GDM1 (cell line): ENCODE data around the gene ACTRT2.

Experiments
- DNase-seq: peaks from one replicate; lab custom pipeline; 2025; lab: John Stamatoyannopoulos, UW

The ACTRT2 gene

DNA sequence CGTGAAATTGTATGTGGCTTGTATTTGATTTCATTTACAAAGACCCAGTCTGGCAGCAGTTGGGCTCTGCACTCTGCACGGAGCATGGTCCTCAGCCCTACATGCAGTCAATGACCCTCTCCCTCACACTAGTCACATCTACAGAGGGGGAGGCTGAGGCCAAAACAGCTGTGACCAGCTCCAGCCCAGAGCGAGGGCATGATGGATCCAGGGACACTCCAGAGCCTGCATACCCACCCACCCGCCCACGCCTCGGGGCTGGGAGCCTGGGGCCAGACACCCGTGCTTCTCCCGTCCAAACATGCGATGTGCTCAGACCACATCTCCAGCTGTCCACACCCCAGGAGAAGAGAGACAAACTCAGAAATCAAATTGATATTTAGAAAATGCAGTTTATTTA is 33.8 kb downstream of the ACTRT2 start:
- DNase-seq, result no peak

DNA sequence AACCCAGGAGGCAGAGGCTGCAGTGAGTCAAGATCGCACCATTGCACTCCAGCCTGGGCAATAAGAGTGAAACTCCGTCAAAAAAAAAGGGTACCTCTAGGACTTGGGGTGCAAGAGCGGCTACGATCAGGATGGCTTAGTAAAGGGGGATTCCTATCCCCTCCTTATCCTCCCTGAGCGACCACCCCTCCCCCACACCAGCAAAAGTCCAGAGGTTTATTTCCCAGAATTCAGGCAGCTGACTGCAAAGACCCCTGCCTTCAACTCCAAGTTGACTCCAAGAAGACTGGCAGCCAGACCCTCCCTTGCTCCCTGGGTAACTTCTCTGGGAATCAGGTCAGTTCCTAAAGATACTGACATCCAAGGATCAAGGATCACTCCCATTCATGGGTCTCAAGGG is 35.4 kb downstream of the ACTRT2 start:
- DNase-seq, result no peak

DNA sequence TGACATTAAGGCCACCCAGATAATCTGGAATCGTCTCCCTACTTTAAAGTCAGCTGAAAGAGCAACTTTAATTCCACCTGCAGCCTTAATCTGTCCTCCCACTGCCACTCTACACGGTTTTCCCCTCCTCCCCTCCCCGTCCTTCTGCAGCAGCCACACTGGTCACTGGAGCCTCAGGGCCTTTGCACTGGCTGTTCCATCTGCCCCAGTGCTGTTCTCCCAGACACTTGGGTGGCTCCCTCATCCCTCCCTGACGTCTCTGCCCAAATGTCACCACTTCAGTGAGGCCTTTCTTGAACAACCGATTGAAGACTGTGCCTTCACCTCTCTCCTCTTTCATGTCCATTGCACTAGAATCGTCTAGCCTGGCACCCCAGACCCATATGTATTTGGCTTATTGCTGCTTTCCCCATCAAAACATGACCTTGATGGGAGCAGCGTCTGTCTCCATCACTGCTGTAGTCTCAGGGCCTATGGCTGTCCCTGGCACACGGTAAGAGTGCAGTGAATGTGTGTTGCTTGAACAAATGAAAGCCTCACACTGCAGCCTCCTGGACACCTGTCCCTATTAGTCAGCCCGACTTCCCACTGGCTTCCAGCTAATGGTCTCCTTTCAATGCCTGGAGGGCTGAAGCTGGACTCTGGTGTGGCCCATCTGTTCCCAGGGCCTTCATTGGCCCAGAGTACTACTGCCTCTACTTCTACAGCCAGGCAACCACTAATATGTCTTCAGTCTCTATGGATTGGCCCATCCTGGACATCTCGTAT is 37.2 kb downstream of the ACTRT2 start:
- no peak for DNase-seq

DNA sequence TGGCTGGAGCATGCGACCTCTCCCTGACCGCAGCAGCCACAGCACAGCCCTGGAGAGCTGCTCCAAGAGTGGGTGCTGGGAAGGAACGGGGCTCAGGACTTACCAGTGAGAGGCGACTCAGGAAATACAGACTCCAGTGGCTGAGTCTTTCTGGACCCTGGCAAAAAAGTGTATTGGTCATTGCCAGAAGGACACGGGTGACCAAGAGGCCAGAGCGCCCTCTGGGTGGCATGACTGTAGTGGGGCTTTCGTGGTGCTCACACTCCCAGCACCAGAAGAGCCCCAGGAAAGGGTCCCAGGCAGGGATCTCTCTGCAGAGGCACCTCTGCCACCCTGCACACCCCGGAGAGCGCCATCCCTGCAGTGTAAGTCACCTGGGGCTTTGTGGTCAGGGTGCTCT is 38.9 kb downstream of the ACTRT2 start:
- no peak for DNase-seq

DNA sequence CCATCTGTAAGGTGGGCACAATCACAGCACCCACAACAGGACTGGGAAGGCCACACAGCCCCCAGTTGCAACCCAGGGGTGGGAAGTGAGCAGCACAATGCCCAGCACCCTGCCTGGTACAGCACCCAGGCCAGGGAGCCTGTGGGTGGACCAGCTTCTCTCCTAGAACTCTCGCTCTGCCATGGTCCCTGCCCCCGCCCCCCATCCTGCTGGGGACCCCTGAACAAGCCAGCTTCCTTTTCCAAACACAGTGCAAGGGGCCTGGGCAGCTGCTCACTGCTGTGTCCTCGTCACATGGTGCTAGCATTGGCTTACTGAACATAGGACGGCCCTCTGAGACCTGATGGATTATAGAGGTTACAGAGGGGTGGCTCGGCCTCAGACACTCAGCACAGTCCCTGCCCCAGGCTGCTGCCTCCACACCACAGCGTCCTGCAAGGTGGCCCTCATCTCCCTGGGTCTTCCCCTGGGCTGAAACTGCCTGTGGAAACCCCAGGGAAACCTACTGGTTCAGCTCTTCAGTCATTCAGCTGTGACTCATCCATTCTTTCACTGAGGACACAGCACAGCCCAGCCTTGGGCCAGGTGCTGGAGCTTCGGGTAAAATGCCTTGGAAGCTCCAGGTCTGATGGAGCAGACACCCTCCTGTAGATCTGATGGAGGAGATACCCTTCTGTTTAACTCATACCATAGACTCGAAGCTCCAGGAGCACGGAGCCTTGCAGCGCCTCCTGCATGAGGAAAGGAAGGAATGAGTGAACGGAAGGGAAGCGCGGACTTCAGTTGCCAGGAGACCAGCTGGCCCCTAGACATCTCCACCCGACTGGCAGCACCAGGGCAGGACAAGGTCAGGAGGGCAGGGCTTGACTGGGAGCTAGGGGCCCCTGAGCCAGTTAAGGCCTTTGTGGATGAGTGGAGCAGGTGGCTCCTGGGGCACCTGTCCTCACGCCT is 39.6 kb downstream of the ACTRT2 start:
- DNase-seq, result no peak

DNA sequence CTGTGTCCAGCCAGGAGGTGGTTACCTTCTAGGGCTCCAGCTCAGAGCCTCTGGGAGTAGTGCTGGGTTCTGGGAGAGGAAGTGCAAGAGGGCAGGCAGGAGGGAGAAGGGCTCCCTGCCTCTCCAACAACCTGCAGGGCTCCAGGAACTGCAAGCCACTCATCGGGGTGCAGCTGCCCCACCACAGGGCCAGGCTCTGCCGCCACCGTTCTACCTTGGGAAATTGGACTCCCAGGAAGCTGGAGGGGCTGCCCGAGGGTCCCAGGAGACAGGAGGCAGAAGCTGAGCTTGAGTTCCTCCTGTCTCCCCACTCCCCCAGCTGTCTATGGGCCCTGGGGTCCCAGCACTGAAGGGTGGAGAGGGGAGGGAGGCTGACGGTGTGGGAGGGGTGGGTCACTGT is 40.3 kb downstream of the ACTRT2 start:
- no peak for DNase-seq

DNA sequence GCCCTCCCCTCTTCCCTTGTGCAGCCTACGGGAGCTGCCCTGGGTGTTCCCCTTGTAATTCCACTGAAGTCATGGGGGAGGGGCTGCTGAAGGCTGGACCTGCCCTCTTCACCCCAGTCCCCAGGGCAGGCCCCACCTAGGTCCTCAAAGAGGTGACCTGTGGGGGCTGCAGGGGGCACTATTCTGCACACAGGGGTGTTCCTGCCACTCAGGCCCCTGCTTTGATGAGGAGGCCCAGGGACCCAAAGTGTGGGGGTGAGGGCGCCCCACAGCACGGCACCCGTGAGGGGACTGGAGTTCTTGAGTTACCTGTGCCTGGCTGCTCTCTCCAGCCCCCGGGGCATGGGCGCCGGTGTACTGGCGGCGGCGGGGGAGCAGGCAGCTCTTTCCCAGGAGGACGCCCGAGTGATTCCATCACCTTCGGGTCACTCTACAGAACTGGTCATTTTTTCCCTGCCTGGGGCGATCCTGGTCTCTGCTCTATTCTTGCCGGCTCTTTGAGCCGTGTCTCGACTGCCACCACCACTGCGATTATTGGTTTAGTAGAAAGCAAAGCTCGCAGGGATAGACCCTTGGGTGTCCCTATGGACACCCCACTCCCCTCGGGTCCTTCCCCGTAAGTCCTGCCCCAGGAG is 40.8 kb downstream of the ACTRT2 start:
- no peak for DNase-seq

DNA sequence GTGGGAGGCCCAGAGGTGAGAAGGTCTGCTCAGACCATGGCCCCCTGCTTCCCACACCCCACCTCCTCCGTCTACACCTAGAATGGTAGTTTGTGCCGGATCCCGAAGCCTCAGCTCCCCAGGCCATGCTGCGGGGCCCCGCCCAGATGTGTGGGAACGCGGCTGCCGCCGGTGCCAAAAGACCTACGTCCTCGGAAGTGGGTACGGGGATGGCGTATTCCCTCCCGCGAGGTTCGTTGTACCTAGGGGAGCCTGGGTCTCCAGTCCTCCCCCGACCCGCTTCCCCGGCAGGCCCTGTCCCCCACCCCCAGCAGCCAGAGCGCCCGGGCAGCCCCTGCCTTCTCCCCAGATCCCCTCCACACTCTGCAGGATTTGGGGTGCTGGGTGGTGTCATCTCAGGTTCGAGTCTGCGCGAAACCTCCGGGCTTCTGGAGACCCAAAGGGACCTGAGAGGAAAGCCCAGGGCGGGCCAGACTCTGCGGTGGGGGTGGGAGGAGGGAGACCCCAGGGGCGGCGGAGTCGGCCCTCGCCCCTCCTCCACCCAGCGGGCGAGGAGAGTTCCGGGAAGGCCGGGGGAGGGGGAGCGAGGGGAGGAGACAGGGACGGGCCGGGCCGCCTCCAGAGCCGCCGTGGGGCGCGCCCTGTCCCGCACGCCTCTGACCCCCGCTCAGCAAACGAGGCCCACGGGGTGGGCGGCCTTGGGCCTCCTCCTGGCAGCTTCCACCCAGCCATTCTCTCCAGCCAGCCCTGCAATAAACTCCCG is 41.5 kb downstream of the ACTRT2 start:
- no peak for DNase-seq

DNA sequence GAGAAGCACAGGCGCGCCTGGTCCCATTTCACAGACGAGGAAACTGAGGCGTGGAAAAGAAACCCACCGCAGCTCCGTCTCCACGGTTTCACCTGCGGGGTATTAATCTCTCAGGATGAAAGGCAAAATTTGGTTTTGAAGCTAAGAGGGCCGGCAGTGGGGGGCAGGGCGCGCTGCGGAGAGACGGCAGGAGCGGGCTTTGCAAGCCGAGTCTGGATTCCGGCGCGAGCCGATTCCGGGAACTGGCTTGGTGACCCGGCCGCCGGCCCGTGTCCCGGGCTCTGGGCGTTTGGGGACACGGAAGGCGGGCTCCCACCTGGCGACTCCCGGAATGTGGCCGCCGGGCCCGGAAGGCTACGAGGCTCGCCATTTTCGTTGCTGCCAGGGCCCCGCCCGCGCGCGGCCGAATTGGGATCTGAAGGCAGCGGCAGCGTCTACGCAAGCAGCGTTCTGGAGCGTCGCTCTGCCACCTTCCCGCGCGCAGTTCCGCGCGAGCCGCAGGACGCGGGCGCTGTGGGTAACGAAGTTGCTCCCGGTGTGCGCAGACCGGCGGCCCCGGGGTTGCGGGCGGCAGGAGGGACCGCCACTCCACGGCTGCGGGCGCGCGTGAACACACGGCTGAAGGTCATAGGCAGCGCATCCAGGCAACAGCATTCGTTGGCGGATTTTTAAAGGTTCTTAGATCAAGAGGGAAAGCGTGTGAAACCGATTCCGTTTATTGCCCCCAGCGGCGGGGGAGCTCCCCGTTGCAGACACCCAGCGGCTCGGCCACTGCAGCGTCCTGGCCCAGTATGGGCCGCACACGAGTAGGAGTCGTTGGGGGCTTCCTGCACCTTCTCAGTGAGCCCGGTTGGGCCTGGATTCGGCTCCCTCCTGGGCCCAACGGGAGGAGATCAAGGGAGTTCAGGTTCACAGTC is 42.4 kb downstream of the ACTRT2 start:
- no peak for DNase-seq

DNA sequence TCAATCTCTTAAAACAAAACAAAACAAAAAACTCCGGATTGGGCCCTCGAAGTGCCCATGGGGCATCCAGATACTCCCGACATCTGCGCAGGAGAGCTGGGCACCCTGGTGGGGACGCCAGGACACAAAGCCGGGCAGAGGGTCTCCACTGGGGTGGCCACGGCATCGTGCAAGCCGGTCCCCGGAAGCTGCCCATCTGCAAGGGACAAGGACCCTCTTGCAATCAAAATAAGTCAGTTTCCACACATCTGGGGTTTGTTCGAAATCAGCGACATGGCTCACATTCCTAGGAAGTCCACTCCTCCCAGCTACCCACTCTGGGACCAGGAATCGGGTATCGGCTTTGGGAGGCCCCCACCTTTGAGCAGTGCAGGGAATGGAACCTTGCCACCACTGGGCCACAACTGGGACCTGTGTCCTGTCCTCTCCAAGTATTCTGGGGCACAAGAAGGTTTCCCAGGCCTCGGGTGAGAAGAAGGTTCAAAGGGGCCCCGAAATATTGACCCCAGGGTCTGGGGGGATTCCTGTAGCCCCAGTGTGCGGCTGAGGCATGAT is 43.1 kb downstream of the ACTRT2 start:
- no peak for DNase-seq

DNA sequence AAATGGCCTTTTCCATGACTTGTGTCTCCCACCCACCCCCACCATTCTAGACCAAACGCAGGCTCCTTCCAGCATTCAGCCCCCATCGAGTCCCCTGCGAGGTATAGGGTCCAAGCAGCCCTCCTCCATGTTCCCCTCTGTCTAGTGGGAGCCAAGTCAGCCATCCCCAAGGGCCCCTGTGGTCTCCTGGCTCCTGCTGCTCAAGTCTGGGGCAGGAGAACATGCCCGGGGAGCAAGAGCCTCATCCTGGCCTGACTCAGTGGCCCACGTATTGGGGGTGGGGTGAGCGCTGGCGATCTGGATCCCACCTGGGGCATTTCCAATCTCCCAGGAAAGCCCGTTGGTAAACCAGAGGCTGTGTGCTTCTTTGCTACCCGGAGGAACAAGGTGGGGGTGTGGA is 43.6 kb downstream of the ACTRT2 start:
- no peak for DNase-seq

DNA sequence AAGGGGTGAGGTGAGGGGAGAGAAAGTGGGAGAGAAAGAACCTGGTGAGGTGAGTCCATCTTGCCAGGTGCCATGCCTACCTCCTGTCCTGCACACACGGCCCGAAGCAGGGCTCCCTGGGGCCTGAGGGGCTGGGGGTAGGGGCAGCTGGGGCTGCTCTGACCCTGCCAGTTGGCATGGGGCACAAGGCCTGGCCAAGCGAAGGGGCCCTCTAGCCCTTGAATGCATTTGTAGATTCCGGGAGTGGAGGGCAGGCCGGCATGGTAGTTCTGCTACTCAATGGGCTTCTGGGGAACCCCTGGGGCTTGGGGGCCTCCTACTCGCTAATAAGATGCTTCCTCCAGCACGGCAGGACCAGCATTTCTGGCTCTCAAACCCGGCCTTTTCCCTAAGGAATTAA is 44.1 kb downstream of the ACTRT2 start:
- DNase-seq, result no peak

DNA sequence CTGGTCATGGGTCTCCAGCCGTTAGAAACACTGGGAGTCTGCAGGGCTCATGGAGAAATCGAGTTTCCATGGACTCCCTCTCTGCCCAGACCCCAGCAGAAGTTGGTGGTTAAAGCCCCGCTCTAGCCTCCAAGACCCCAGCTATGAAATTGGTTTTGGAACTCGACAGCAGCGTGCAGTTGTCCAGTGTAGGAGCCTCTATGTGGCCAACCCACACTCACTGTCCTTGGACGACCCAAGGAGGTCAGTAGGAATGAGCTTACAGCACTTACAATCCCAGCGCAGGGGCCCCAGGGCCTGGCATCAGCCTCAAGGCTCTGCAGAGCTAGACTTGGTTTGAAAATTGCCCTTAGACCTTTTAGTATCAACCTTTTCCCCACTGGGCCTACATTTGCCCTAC is 44.5 kb downstream of the ACTRT2 start:
- DNase-seq, result no peak

DNA sequence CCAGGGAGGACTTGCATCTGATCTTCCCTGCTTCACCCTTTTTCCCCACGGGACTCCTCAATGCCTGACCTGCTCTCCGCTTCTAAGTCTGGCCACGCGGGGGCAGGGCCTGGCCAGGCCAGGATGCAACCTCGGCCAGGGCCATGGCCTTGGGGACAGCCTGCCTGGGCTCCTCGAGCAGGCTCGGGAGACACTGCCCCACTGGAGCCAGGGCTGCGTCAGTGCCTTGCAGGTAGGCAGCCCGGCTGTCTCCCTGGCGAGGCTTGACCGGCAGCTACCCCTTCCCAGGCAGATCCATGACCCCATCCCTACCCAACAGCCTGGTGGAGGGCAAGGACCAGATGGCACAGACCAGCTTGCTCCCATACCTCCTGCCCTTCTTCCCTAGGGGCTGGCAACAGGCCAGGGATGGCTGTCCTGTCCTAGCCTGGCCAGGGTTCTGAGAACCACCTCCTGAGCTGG is 45.0 kb downstream of the ACTRT2 start:
- DNase-seq, result no peak

DNA sequence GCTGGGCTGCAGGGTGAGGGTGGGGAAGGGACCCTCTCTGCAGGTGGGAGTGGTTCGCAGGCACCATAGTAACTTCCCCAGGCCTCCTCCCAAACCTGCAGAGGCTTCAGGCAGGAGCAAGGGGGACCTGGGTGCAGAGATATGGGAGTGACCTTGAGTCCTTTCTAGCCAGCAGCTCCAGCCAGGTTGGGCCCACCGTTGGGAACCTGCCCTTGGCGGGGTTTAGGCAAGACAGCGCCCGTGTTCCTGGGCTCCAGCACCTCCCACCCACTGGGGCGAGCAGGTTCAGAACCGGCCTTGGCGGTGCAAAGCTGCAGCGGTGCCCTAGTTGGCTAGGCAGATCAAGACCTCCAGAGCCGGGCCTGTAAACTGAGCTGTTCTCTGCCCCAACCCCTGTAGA is 45.6 kb downstream of the ACTRT2 start:
- DNase-seq, result no peak

DNA sequence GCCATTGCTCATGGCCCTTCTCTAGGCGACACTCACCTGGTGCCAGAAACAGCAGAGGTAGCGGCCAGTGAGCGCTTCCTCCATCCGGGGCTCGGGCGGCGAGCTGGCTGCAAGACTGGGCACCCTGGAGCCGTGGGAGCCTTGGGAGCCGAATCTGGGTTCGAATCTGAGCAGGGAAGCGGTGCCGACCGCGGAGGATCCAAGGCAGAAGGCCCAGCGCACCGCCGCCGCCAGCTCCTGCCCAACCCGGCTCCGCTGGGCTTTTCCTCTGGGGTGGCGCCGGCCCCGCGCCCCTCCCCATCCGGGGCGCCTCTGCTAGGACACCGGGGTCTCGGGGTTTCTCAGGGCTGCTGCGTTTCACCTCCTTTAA is 46.0 kb downstream of the ACTRT2 start:
- no peak for DNase-seq

DNA sequence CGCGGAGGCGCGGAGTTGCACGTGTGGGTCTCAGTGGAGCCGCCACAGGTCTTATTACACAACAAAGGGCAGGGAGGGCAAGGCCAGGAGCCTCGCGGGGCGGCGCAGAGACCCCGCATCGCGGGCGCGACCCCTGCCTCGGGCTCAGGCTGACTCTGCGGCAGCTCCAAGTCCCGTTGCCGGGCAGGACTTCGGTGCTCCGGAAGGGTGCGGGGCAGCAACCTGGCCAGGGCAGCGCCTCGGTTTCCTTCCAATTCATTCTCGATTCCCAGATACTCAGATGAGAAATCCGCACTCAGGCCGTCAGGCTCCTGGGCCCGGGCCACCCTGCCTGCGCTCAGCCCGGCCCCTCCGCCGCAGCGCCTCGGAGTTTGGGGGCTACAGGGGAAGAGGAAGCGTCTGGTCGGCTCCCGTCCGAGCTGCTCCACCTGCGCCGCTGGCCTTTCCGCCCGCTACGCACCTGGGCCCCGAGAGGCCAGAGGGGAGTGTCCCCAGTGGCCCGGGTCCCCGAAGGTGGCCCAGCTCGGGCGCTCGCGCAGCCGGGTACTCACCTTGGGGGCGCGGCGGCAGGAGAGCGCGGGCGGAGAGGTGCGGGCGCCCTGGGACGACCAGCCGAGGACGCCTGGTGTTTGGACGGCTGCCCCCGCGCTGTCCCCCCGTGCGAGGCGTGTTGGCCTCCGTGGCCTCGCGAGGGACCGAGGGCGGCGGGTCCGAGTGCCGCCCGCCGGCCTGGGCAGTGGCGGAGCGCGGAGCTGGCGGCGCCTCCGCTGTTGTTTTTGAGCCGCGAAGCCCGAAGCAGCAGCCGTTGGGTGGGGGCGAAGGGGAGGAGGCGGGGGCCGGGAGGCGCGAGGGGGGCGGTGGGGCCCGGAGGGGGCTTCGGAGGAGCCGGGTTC is 46.6 kb downstream of the ACTRT2 start:
- DNase-seq, result no peak

DNA sequence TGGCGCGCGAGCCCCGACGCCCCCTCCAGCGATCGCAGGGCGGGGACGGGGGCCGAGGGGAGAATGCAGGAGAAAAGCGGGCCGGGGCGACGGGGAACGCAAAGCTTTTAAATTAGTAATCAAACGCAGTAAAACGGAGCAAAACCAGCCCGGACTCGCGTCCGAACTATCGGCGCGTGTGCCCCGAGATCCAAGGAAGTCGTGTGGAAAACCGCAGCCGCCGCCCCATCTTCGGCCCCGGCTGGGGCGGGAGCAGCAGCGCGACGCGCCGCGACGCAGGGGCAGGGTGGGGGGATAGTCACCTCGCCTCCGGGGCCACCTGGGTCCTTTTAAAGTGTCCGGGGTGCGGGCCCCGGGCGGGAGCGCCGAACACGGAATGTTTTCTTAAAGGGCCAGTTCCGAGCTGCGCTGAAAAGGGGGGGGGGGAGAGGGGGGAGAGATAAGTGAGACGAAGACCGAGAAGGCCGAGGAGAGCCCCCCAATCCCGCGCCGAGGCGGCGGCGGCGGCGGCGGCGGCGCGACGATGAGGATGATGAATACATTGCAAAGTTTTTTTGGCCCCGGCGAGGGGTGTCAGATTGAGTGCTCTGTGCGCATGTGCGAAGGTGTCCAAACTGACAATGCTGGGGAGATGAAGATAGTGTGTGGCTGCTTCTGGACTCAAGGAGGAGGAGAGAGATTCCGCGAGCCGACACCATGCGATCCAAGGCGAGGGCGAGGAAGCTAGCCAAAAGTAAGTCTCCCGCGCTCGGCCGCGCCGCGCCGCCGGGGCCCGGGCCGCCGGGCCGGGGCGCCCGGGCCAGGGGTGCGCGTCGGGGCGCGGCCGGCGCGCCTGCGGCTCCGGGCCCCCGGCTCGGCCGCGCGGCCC is 47.5 kb downstream of the ACTRT2 start, which contains the start of gene PRDM16:
Gene PRDM16, plus strand, starts transcription at position 640 of the 868 bp plus-strand sequence. Its CDS starts 57 bp downstream, at position 697.
- peak; percentile 46 for DNase-seq
